Fibroblast of upper back skin (primary cell): ENCODE data around the gene EFTUD2.

Source experiments
- DNase-seq: peaks from one replicate; pipeline ENCODE4 v3.0.0-alpha.2; 2013

Gene EFTUD2

GRCh38 chr17:44804302-44805089 lies 94.7 kb downstream of the EFTUD2 start:
- peak; percentile 28 for DNase-seq

GRCh38 chr17:44801880-44802279 lies 97.4 kb downstream of the EFTUD2 start:
- no peak for DNase-seq
